ENCODE results near the gene SV2A. TPM values are rescaled to one million over a fixed set of nuclear protein-coding genes. Genes with fewer than 3 reads are reported as not detected.

Gene SV2A
- total and polyA plus RNA-seq, 2 donors (not counting 1 experiment from before 2014, with no cell fraction given): 0.07 to 0.24 TPM

DNA sequence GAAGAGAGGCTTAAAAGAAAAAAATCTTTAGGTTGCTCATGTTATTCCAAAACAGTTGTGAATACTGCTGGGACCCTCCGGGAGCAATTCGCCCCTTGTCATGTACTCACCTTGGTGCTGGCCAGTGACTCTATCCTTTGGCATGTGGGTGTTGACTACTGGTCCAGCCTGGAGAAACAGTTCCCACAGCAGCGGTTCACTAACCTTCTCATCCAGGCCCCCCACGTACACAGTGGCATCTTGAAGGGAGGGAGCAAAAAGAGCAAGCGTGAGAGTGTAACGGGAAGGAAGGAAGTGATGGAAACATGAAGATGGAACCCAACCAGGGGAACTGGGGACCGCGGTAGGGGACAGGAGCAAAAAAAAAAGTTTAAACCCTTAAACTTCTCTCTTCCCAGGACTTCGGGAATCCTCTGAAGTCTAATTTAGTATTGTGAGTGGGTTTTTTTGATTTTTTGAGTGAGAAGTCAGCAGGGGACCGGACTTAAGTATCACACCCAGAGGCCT lies 9.5 kb upstream of the SV2A start:
- ATAC-seq (ENCODE audit: low read depth): no peak
- Histone ChIP-seq H3K9ac (ENCODE audit: low read length) (peak overlapping the region; percentile 76), H3K4me3 (ENCODE audit: control extremely low read depth in 1 of 5, extremely low read depth in 1 of 5, insufficient read depth in 1 of 5, low read depth in 2 of 5, low read length in 4 of 5) (peak overlapping the region; percentile 76 to 98 (median 89)), H2AFZ (ENCODE audit: insufficient read depth, low read depth, low read length, poor library complexity, severe bottlenecking) (peak overlapping the region; percentile 91), H3K79me2 (ENCODE audit: control insufficient read depth, insufficient read depth, low read length) (peaks cover 16% of the 10 kb centered on the region), H4K20me1 (ENCODE audit: control insufficient read depth, insufficient read depth, low read length, poor library complexity, severe bottlenecking) (peaks cover 30% of the 10 kb centered on the region), H3K4me1 (ENCODE audit: control insufficient read depth in 2 of 2, insufficient read depth in 2 of 2, low read length in 2 of 2) (peaks cover 17 to 24% of the 10 kb centered on the region in 2 donors), H3K27me3 (replicated peaks in 1 of 4; ENCODE audit: control extremely low read depth in 1 of 4, control insufficient read depth in 3 of 4, insufficient read depth in 4 of 4, low read length in 3 of 4) (peaks cover 0 to 2% (median 0%) of the 10 kb centered on the region in 4 experiments), H3K27ac (ENCODE audit: low read length in 2 of 2) (peak overlapping the region; percentile 74 to 90), H3K36me3 (replicated peaks in 1 of 2; ENCODE audit: control extremely low read depth in 1 of 2, control insufficient read depth in 1 of 2, extremely low read depth in 1 of 2, insufficient read depth in 2 of 2, low read length in 1 of 2) (peaks cover 4 to 47% of the 10 kb centered on the region in 2 experiments), H3K4me2 (replicated peaks; ENCODE audit: low read depth, low read length, poor library complexity, severe bottlenecking) (peak overlapping the region; percentile 91), H3K9me3 (ENCODE audit: control extremely low read depth in 1 of 3, control insufficient read depth in 2 of 3, insufficient read depth in 1 of 3, low read length in 2 of 3) (no peaks in the 10 kb centered on the region)
- Mint-ChIP-seq H3K4me3 (peak overlapping the region; percentile 98), H3K4me1 (peaks cover 38% of the 10 kb centered on the region), H3K27me3 (peaks cover 16% of the 10 kb centered on the region), H3K27ac (peak overlapping the region; percentile 97), H3K9me3 (ENCODE audit: insufficient read depth) (no peaks in the 10 kb centered on the region)
- ChIA-PET CTCF (no interaction called here), POLR2A (no interaction called here)
- TF ChIP-seq EZH2 (IDR thresholded peaks at IDR 0.05; ENCODE audit: borderline replicate concordance, insufficient read depth, low read depth, low read length, poor library complexity, severe bottlenecking): no peak
- TF ChIP-seq, protein P1, sequence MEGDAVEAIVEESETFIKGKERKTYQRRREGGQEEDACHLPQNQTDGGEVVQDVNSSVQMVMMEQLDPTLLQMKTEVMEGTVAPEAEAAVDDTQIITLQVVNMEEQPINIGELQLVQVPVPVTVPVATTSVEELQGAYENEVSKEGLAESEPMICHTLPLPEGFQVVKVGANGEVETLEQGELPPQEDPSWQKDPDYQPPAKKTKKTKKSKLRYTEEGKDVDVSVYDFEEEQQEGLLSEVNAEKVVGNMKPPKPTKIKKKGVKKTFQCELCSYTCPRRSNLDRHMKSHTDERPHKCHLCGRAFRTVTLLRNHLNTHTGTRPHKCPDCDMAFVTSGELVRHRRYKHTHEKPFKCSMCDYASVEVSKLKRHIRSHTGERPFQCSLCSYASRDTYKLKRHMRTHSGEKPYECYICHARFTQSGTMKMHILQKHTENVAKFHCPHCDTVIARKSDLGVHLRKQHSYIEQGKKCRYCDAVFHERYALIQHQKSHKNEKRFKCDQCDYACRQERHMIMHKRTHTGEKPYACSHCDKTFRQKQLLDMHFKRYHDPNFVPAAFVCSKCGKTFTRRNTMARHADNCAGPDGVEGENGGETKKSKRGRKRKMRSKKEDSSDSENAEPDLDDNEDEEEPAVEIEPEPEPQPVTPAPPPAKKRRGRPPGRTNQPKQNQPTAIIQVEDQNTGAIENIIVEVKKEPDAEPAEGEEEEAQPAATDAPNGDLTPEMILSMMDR (IDR thresholded peaks at IDR 0.05): no peak
- intact Hi-C loops (cut with micrococcal nuclease): loop anchor here (1.0 to 10.0 kb wide), 4 partner anchors 28 to 398 kb away; partner anchors contain the start of genes ANP32E, BOLA1 and PRPF3
- 28% methylated on average over 3 of the region's 10 CpGs for WGBS (ENCODE audit: insufficient coverage)
- DNase-seq: no peak

DNA sequence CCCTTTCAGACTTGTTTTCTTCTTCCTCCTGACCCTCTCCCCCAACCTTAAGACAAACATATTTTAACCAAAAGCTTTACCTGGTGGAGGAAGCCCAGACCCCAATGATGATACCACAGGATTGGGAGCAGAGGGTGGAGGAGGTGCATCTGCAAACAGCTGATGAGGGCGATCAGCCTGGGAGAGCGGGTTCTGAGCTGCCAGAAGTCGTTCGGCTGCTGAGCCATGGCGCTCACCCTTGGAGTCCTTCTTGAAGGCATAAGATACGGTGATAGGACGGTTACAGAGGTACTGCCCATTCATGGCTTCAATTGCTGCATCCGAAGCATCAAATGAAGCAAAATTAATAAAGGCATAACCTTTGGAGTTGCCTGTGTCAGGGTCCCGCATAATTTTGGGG lies 8.7 kb upstream of the SV2A start:
- no peak for DNase-seq
- no peak overlapping the region for H3K27ac Mint-ChIP-seq
- H3K4me3 ChIP-seq (ENCODE audit: control extremely low read depth in 1 of 5, extremely low read depth in 1 of 5, insufficient read depth in 1 of 5, low read depth in 2 of 5, low read length in 4 of 5): no peak overlapping the region
- TF ChIP-seq, protein P1 (IDR thresholded peaks at IDR 0.05): no peak
- no peak for TF ChIP-seq EZH2 (IDR thresholded peaks at IDR 0.05; ENCODE audit: borderline replicate concordance, insufficient read depth, low read depth, low read length, poor library complexity, severe bottlenecking)
- no peak overlapping the region for H3K9ac ChIP-seq (ENCODE audit: low read length)
- peaks cover 30% of the 10 kb centered on the region for H4K20me1 ChIP-seq (ENCODE audit: control insufficient read depth, insufficient read depth, low read length, poor library complexity, severe bottlenecking)
- no peak for ATAC-seq (ENCODE audit: low read depth)
- peaks cover 8% of the 10 kb centered on the region for H3K27me3 Mint-ChIP-seq
- H3K4me1 Mint-ChIP-seq: peaks cover 38% of the 10 kb centered on the region
- H3K36me3 ChIP-seq (replicated peaks in 1 of 2; ENCODE audit: control extremely low read depth in 1 of 2, control insufficient read depth in 1 of 2, extremely low read depth in 1 of 2, insufficient read depth in 2 of 2, low read length in 1 of 2): peaks cover 4 to 49% of the 10 kb centered on the region in 2 experiments
- H3K9me3 Mint-ChIP-seq (ENCODE audit: insufficient read depth): no peaks in the 10 kb centered on the region
- POLR2A ChIA-PET: no interaction called here
- intact Hi-C loops (cut with micrococcal nuclease): loop anchor here (10.0 kb wide), 1 partner anchor 399 kb away; the partner anchor contains the start of gene PRPF3
- H3K9me3 ChIP-seq (ENCODE audit: control extremely low read depth in 1 of 3, control insufficient read depth in 2 of 3, insufficient read depth in 1 of 3, low read length in 2 of 3): no peaks in the 10 kb centered on the region
- peak overlapping the region; percentile 70 for H3K4me3 Mint-ChIP-seq
- CTCF ChIA-PET: interaction anchor here (1.0 kb wide), 1 partner anchor 263 kb away, joined by 3 read pairs; no protein-coding TSS in a partner anchor
- H3K4me2 ChIP-seq (replicated peaks; ENCODE audit: low read depth, low read length, poor library complexity, severe bottlenecking): peak overlapping the region; percentile 7
- H2AFZ ChIP-seq (ENCODE audit: insufficient read depth, low read depth, low read length, poor library complexity, severe bottlenecking): no peak overlapping the region
- H3K79me2 ChIP-seq (ENCODE audit: control insufficient read depth, insufficient read depth, low read length): peaks cover 16% of the 10 kb centered on the region
- peaks cover 17 to 24% of the 10 kb centered on the region in 2 donors for H3K4me1 ChIP-seq (ENCODE audit: control insufficient read depth in 2 of 2, insufficient read depth in 2 of 2, low read length in 2 of 2)
- no peak overlapping the region for H3K27ac ChIP-seq (ENCODE audit: low read length in 2 of 2)
- peaks cover 0 to 2% (median 0%) of the 10 kb centered on the region in 4 experiments for H3K27me3 ChIP-seq (replicated peaks in 1 of 4; ENCODE audit: control extremely low read depth in 1 of 4, control insufficient read depth in 3 of 4, insufficient read depth in 4 of 4, low read length in 3 of 4)
- 100% methylated on average over 8 of the region's 9 CpGs for WGBS (ENCODE audit: insufficient coverage)

Measured in B cell (primary cell).